Tibial nerve (tissue), 4 donors: ENCODE results near the gene THBS1.

Source experiments
- EP300 ChIP-seq, 2 donors: sonication (generic); formaldehyde crosslinking; IDR thresholded peaks; one replicate each; pipeline ENCODE4 v1.6.1; 2017; ENCODE audit warnings: antibody characterized with exemption in 2 of 2, mild to moderate bottlenecking in 1 of 2
- POLR2A ChIP-seq, 2 donors: fragments of 450-650 bp; IDR thresholded peaks; one replicate each; pipeline ENCODE4 v1.6.1; 2017; ENCODE audit warnings: antibody characterized with exemption in 2 of 2, mild to moderate bottlenecking in 2 of 2, moderate library complexity in 2 of 2
- TF ChIP-seq, protein P1 (sequence below), 5 experiments: fragments of 200-600 bp in 3 of 5; fragments of 450-650 bp in 2 of 5; sonication (generic) in 3 of 5; IDR thresholded peaks; one replicate each; pipeline ENCODE4 v1.5.1; 2016 to 2019; ENCODE audit warnings: antibody characterized with exemption in 5 of 5, mild to moderate bottlenecking in 3 of 5, moderate library complexity in 2 of 5

DNA sequence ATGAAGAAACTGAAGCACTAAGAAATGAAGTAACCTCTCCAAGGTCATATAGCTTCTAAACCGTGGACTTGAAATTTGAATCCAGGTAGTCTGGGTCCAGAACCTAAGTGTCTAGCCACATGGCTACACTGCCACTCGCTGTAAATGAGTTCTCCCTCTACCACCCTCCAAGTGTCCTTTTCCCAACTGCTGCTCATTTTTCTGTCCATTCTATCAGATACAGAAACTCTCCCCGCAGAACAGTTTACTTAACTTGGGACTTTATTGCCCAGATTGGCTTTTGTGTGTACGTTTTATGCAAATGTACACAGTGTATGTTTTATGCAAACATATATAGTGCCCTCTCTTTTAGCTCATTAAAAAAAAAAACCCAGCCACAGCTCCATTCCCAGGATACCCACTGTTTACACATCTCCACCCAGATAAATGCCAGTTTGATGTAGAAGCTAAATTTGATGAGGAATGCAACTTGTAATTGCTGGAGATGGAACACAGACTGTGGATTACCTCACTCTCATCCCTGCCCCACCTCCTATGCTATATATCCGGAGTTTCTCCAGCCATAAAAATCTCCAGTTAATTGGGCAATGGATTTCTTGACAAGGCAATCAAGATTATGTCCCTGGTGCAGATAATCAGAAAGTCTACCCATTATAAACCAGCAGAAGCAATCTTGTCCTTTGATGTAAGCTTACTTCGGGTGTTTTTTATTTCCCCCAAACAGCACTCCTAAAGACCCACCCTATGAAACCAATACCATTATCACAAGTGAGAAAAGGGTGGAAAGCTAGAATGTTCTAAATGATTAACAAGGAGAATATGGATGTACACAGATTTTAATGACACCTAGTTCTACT lies 42.0 kb downstream of the THBS1 start:
- TF ChIP-seq, protein P1, sequence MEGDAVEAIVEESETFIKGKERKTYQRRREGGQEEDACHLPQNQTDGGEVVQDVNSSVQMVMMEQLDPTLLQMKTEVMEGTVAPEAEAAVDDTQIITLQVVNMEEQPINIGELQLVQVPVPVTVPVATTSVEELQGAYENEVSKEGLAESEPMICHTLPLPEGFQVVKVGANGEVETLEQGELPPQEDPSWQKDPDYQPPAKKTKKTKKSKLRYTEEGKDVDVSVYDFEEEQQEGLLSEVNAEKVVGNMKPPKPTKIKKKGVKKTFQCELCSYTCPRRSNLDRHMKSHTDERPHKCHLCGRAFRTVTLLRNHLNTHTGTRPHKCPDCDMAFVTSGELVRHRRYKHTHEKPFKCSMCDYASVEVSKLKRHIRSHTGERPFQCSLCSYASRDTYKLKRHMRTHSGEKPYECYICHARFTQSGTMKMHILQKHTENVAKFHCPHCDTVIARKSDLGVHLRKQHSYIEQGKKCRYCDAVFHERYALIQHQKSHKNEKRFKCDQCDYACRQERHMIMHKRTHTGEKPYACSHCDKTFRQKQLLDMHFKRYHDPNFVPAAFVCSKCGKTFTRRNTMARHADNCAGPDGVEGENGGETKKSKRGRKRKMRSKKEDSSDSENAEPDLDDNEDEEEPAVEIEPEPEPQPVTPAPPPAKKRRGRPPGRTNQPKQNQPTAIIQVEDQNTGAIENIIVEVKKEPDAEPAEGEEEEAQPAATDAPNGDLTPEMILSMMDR (IDR thresholded peaks at IDR 0.05), result no peak
- TF ChIP-seq POLR2A (IDR thresholded peaks at IDR 0.05) (no peak), EP300 (IDR thresholded peaks at IDR 0.05) (no peak)
